Renal cortex interstitium (tissue), 11 donors: ENCODE results near the gene PABPN1L. TPM values are rescaled to one million over a fixed set of nuclear protein-coding genes. Genes with fewer than 3 reads are reported as not detected.

Experiments used
- DNase-seq, 11 donors: peaks; one replicate each; pipeline ENCODE4 v3.0.0-alpha.2; 2013; ENCODE audit warnings: low read depth in 9 of 11, low spot score in 4 of 11; ENCODE audit errors: extremely low read depth in 1 of 11
- polyA plus RNA-seq, 3 donors: library from polyadenylated mRNA; unstranded; fragments of 120-200 nt; gene quantifications; one replicate each; pipeline ENCODE4 v1.2.1, GENCODE V29; 2013; ENCODE audit not compliant: insufficient read length in 3 of 3

Gene PABPN1L
- polyA plus RNA-seq, 3 donors, result not detected

GRCh38 chr16:88875703-88876234, 9.3 kb upstream of the PABPN1L start:
- no peak for DNase-seq

- DNase-seq, result no peak
Observed at GRCh38 chr16:88874938-88875599, 8.6 kb upstream of the PABPN1L start.

GRCh38 chr16:88872650-88873331, 6.3 kb upstream of the PABPN1L start:
- DNase-seq, result no peak

- no peak for DNase-seq
Observed at GRCh38 chr16:88871730-88872416, 5.4 kb upstream of the PABPN1L start.

- DNase-seq, result no peak
Observed at GRCh38 chr16:88871349-88871702, 4.9 kb upstream of the PABPN1L start.

- no peak for DNase-seq
Observed at GRCh38 chr16:88870608-88871348, 4.3 kb upstream of the PABPN1L start.

GRCh38 chr16:88869673-88869980, 3.2 kb upstream of the PABPN1L start:
- no peak for DNase-seq

- no peak for DNase-seq
Observed at GRCh38 chr16:88868974-88869672, 2.7 kb upstream of the PABPN1L start.

- no peak for DNase-seq
Observed at GRCh38 chr16:88867581-88868246, 1.3 kb upstream of the PABPN1L start.

GRCh38 chr16:88865742-88866141, 718 bp downstream of the PABPN1L start:
- no peak for DNase-seq

- no peak for DNase-seq
Observed at GRCh38 chr16:88865310-88865709, 1.1 kb downstream of the PABPN1L start.

- DNase-seq, result no peak
Observed at GRCh38 chr16:88864521-88864920, 1.9 kb downstream of the PABPN1L start.

GRCh38 chr16:88864099-88864498, 2.4 kb downstream of the PABPN1L start:
- no peak for DNase-seq

- DNase-seq, result no peak
Observed at GRCh38 chr16:88863426-88863825, 3.0 kb downstream of the PABPN1L start.

GRCh38 chr16:88862968-88863367, 3.5 kb downstream of the PABPN1L start:
- no peak for DNase-seq

GRCh38 chr16:88861359-88861758, 5.1 kb downstream of the PABPN1L start:
- DNase-seq, result no peak

- DNase-seq, result no peak
Observed at GRCh38 chr16:88859381-88860091, 6.9 kb downstream of the PABPN1L start.
